Measurements from ENCODE around the gene USP16.
"Not testable (repeated sequence)": the region's sequence is repeated elsewhere in the genome, so short reads cannot be mapped to it uniquely, and the experiment has no call there.

USP16 gene

DNA sequence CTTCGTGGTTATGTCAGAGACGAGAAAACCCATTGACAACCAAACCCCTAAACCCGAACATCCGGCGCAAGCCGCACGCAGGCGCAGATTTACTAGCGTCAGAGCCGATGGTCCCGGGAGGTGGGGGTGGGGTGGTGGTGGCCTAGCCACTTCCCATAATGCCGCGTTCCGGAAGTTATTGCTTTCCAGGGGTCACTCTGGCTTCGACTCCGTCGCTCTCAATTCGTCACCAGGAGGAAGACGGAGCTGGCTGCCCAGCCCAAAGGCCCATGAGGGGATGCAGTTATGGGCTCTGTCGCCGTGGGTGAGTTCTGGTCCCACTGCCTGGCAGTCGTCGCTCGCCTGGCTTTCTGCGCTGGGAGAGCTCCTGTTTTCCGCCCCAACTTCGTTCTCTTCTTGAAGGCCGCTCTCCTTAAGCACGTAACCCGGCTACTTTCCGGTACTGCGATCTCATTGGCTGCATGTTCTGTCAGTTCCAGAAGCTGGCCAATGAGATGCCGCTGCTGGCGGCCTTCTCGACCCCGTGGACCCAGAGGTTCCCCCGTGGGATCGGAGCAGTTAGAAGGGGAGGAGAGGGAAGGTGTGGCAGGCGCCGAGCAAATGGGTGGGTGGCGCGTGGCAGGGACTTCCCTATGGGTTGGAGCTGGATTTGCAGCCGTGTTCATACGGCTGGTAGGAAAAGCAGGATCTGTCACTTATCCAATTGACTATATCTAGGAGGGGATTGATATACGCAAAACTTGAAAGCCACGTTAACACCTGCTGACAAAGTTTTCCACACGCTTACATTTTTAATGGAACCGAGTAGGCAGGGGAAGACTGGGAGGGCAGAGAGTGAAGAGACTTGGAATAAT lies at the start of gene USP16:
Gene USP16 (plus strand): TSS at position 195 of the 854 bp plus-strand sequence. CDS start 3,246 bp downstream, outside the sequence.
- peak; percentile 91 for DNase-seq

GRCh38 chr21:28975397-28975796 lies 49.1 kb upstream of the USP16 start:
- no peak for DNase-seq

DNA sequence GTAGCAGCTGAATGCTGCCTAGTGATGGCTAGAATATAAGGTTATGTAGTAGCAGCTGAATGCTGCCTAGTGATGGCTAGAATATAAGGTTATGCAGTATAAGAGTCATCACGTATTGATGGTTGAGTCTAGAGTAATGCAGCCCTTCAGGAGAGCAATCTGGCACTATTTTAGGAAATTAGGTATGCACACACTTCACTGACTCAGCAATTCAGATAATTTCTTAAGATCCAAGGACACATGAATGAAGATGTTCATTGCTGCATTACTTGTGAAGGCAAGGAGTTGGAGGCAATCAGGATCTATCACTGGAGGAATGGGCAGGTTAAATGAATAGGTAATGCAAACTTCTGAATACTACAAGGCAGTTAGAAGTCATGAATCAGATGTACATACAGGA lies 45.4 kb upstream of the USP16 start:
- DNase-seq: no peak

GRCh38 chr21:28982637-28983036 lies 41.8 kb upstream of the USP16 start:
- DNase-seq: no peak

GRCh38 chr21:28986677-28987076 lies 37.8 kb upstream of the USP16 start:
- DNase-seq: no peak

DNA sequence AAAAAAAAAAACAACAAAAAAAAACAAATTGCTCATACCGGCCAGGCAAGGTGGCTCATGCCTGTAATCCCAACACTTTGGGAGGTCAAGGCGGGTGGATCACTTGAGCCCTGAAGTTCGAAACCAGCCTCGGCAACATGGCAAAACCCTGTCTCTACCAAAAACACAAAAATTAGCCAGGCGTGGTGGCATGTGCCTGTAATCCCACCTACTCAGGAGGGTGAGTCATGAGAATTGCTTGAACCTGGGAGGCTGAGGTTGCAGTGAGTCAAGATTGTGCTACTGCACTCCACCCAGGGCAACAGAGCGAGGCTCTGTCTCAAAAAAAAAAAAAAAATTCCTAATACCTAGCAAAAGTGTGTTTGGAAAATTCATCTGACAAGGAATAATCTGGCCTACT lies 36.3 kb upstream of the USP16 start:
- not testable (repeated sequence) for DNase-seq

- no peak for DNase-seq
These were observed 32.5 kb upstream of the USP16 start for GRCh38 chr21:28991861-28992525.

DNA sequence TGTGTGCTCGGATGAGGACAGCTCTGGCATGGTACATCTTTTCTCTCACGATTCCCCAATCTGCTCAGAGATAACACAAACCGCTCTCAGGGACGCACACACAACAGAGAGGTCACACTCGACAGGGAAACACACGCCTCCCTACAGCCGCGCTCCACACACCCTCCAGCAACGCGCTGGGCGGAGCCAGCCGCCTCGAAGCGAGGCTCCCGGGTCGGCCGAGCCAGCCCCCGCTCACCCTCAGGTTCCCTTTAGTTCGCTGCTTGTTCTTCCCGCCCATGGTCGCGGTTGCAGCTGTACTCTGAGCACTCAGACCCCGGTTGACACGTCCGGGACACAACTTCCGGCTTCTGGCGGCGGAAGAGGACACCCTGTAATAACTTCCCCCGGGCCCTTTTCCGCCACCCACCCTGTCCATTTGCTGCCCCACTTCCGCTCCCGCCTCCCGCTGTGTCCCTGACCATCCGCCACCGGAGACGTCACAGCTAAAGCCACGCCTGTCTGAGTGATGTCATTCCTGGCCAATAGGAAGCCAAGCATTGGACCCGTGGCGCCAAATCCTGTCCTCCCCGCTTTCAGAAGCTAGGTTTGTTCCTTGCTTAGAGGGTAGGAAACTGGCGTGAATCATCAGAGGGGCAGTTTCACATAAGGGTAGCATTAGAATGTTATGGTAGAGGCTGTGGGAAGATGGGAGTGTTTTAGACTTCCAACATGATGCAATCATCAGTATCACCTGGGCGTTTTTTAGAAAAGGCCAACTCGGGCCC lies 31.8 kb upstream of the USP16 start, which contains the start of gene LTN1:
Gene LTN1 (minus strand): TSS at position 352 of the 767 bp plus-strand sequence. CDS start 72 bp downstream, at position 280.
- peak; percentile 98 for DNase-seq

DNA sequence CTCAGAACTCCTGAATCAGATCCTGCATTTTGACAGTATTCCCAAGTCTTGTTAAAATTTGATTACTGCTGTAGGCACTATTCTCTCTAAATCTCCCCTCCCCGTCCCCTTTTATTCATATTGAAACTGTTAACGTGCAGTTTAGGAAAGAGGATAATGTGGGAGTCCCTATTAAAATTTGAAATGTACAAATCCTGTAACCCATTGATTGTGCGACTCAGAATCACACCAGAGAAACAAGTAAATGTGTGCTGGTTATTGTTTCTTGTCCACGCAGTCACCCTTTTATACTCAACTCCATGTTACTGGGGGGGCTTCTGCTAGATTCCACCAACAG lies 31.2 kb upstream of the USP16 start:
- DNase-seq: no peak

- DNase-seq: peak; percentile 94
These were observed 21.9 kb upstream of the USP16 start for GRCh38 chr21:29002442-29003144.

DNA sequence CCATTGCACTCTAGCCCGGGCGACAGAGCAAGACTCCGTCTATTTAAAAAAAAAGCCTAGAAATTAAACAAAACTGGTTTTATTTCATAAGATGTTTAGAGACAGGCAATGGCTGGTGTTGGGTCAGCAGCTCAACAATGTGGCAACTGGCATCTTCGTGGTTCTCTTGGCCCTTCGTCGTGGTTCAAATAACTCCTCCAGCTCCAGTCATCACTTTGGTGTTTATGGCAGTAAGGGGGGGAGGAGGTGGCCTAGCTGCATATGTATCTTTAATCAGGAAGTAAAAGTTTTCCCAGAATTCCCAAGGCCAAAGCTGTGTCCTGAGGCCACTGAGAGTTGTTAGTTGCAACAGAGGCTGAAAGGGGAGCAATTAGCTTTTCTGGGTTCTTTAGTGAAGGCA lies 18.8 kb upstream of the USP16 start:
- no peak for DNase-seq

- no peak for DNase-seq
These were observed 17.3 kb upstream of the USP16 start for GRCh38 chr21:29007135-29007534.

DNA sequence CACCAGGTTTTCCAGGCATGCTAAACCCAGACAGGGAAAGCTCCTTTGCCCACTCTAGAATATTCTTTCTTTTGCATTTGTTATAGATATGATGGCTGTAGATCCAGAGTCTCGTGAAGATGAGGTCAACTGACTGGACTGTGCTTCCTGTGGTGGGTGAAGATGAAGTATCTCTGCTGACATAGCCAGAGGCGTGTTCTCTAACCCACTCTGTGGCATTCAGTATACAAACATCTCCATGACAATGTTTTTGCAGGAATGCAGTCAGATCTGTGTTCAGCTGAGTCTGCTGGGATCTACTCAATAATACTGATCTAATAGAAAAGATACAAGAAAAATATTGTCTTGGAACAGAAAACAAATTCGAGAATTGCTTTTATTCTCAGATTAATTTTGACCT lies 16.7 kb upstream of the USP16 start:
- DNase-seq: no peak

DNA sequence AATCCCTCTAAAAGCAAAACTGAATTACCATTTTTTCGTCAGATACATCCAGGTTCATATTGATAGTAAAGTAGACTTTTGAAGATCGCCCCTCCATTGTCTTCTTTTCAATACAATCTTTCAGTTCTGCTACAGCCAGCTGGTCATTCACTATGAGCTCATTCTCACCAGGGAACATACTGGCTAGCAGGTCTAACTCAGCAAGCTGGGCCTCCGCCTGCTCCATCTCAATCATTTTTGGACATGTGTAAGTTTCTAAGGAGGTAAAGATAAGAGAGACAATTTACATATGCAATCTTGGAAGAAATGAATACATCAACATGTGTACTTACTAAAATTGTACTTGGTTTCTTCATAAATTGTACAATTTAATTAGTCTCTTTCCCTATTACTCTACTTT lies 16.1 kb upstream of the USP16 start:
- no peak for DNase-seq

GRCh38 chr21:29011236-29011635 lies 13.2 kb upstream of the USP16 start:
- not testable (repeated sequence) for DNase-seq

- DNase-seq: no peak
These were observed 6.7 kb upstream of the USP16 start for GRCh38 chr21:29017639-29018237.

DNA sequence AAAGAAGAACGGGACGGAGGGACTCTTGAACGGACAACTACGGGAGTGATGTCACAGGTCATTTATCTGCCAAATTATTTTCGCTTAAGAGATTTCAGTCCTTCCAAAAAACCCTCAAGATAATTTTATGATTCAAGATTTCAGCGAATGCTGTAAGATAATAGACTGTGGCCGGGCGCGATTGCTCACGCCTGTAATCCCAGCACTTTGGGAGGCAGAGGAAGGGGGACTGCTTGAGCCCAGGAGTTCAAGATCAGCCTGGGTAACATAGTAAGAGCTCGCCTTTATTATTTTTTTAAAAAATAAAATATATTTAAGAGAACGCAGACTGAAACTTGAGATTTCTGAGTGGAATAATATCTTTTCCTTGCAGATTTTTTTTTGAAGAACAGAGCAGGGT lies 5.9 kb upstream of the USP16 start:
- no peak for DNase-seq

GRCh38 chr21:29022166-29022565 lies 2.3 kb upstream of the USP16 start:
- DNase-seq: no peak

DNA sequence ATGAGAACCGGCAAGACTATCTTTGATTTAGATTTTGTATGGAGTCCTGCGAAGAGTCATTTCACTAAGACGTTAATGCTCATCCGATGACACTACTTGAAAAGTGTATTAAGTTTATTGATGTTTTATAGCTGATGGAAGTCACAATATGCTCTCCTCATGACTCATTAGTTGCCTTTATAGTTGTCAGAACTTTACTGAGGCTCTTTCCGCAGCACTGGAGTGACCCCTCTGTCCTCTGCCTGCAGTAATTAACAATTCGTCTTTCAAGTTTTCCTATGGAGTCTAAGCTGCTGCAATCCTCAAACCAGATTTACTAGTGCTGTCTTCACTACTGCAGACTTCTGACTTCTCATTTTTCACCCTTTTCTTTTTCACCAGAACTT lies 853 bp downstream of the USP16 start:
- no peak for DNase-seq

DNA sequence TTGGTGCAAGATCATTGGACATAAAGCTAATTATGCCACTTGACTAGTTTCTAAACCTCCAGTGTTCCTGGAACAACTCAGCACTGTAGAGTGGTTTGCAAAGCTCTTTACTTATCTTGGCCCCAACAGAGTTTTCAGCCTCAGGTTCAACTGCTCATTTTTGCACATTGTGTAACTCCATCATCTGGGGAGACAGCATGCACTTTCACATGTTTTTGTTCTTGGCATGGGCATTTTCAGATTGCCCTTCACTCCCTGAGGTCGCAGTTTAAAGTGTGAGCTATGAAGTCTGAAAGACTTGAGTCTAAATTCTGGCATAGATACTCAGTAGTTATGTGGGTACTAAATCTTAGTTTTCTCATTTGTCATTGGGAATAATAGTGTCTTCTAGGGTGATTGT lies 5.1 kb downstream of the USP16 start:
- no peak for DNase-seq

GRCh38 chr21:29030909-29031308 lies 6.4 kb downstream of the USP16 start:
- DNase-seq: no peak

- no peak for DNase-seq
These were observed 8.8 kb downstream of the USP16 start for GRCh38 chr21:29033301-29033700.

GRCh38 chr21:29033871-29034270 lies 9.4 kb downstream of the USP16 start:
- no peak for DNase-seq
